Rectal smooth muscle tissue (tissue), 1 donor: ENCODE results near the gene LIMK2.

Source experiments
- H3K27ac ChIP-seq: one replicate; pipeline ENCODE4 v1.7.0; 2013; ENCODE audit warnings: low read depth, low read length, inconsistent platforms
- H3K27me3 ChIP-seq: one replicate; pipeline ENCODE4 v1.7.0; 2013; ENCODE audit warnings: low read length; ENCODE audit not compliant: control insufficient read depth, insufficient read depth
- H3K36me3 ChIP-seq: one replicate; pipeline ENCODE4 v1.7.0; 2013; ENCODE audit warnings: low read length; ENCODE audit not compliant: control insufficient read depth, insufficient read depth
- H3K4me1 ChIP-seq: one replicate; pipeline ENCODE4 v1.7.0; 2013; ENCODE audit warnings: low read length; ENCODE audit not compliant: control insufficient read depth, insufficient read depth
- H3K4me3 ChIP-seq: one replicate; pipeline ENCODE4 v1.7.0; 2013; ENCODE audit warnings: low read length
- H3K9ac ChIP-seq: one replicate; pipeline ENCODE4 v1.7.0; 2013; ENCODE audit warnings: low read length

LIMK2 gene

DNA sequence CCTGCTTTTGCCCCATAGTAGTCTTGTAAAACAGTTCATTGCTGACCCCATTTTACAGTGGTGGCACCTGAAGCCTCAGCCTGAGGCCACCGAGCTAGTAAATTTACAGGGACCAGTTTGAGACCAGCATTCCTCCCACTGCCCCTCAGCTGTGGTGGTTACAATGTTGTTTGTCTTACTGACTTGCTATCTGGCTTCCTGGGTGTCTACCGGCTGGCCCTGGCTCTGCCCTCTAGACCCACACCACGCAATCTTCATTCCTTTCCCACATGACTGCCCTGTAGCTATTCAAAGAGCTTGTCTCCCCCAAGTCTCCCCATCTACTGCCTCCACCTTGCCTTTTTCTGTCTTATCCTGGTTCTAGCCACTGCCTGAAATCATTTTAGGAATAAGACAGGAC, 59.4 kb downstream of the LIMK2 start:
- peaks cover 37% of the 10 kb centered on the region for H3K36me3 ChIP-seq
- no peak overlapping the region for H3K27ac ChIP-seq
- H3K4me1 ChIP-seq: no peaks in the 10 kb centered on the region

GRCh38 chr22:31272522-31273446, 60.7 kb downstream of the LIMK2 start:
- no peak overlapping the region for H3K27ac ChIP-seq
- H3K27me3 ChIP-seq: no peaks in the 10 kb centered on the region
- no peak overlapping the region for H3K9ac ChIP-seq
- no peaks in the 10 kb centered on the region for H3K4me1 ChIP-seq
- H3K4me3 ChIP-seq: no peak overlapping the region
- peaks cover 31% of the 10 kb centered on the region for H3K36me3 ChIP-seq

More for the DNA sequence above, 59.4 kb downstream of the LIMK2 start:
- Histone ChIP-seq H3K9ac (no peak overlapping the region), H3K27me3 (no peaks in the 10 kb centered on the region), H3K4me3 (no peak overlapping the region)

GRCh38 chr22:31274017-31274416, 61.9 kb downstream of the LIMK2 start:
- H3K4me3 ChIP-seq: no peak overlapping the region
- H3K27ac ChIP-seq: no peak overlapping the region
- H3K27me3 ChIP-seq: no peaks in the 10 kb centered on the region

DNA sequence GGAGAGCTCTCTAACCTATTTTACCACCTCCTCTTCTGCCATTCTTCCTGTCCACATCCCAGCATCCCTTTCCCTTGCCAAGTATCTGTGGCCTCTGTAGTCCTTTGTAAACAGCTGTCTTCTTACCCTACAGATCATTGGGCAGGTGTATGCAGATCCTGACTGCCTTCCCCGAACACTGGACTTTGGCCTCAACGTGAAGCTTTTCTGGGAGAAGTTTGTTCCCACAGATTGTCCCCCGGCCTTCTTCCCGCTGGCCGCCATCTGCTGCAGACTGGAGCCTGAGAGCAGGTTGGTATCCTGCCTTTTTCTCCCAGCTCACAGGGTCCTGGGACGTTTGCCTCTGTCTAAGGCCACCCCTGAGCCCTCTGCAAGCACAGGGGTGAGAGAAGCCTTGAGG, 62.9 kb downstream of the LIMK2 start:
- H3K9ac ChIP-seq: no peak overlapping the region
- no peak overlapping the region for H3K4me3 ChIP-seq
- H3K4me1 ChIP-seq: no peaks in the 10 kb centered on the region
- H3K27me3 ChIP-seq: no peaks in the 10 kb centered on the region
- H3K36me3 ChIP-seq: peaks cover 23% of the 10 kb centered on the region
- no peak overlapping the region for H3K27ac ChIP-seq

More at GRCh38 chr22:31274017-31274416, 61.9 kb downstream of the LIMK2 start:
- Histone ChIP-seq H3K36me3 (peaks cover 23% of the 10 kb centered on the region), H3K9ac (no peak overlapping the region), H3K4me1 (no peaks in the 10 kb centered on the region)

- Histone ChIP-seq H3K27me3 (no peaks in the 10 kb centered on the region), H3K27ac (no peak overlapping the region), H3K4me1 (no peaks in the 10 kb centered on the region), H3K9ac (no peak overlapping the region), H3K36me3 (peaks cover 24% of the 10 kb centered on the region), H3K4me3 (no peak overlapping the region)
Measured at GRCh38 chr22:31275576-31275975, 63.5 kb downstream of the LIMK2 start.

- Histone ChIP-seq H3K9ac (no peak overlapping the region), H3K4me1 (no peaks in the 10 kb centered on the region), H3K4me3 (no peak overlapping the region), H3K27me3 (no peaks in the 10 kb centered on the region), H3K27ac (no peak overlapping the region), H3K36me3 (peaks cover 24% of the 10 kb centered on the region)
Measured at GRCh38 chr22:31276426-31277167, 64.5 kb downstream of the LIMK2 start.

DNA sequence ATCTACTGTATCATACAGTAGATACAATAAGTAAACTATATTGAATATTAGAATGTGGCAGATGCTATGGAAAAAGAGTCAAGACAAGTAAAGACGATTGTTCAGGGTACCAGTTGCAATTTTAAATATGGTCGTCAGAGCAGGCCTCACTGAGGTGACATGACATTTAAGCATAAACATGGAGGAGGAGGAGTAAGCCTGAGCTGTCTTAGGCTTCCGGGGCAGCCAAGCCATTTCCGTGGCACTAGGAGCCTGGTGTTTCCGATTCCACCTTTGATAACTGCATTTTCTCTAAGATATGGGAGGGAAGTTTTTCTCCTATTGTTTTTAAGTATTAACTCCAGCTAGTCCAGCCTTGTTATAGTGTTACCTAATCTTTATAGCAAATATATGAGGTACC, 65.6 kb downstream of the LIMK2 start:
- H3K4me1 ChIP-seq: no peaks in the 10 kb centered on the region
- H3K4me3 ChIP-seq: no peak overlapping the region
- H3K27ac ChIP-seq: no peak overlapping the region
- H3K9ac ChIP-seq: no peak overlapping the region
- no peaks in the 10 kb centered on the region for H3K27me3 ChIP-seq
- H3K36me3 ChIP-seq: peaks cover 29% of the 10 kb centered on the region

- H3K9ac ChIP-seq: no peak overlapping the region
- H3K4me1 ChIP-seq: no peaks in the 10 kb centered on the region
- H3K4me3 ChIP-seq: no peak overlapping the region
- peaks cover 30% of the 10 kb centered on the region for H3K36me3 ChIP-seq
- no peak overlapping the region for H3K27ac ChIP-seq
- no peaks in the 10 kb centered on the region for H3K27me3 ChIP-seq
Measured at GRCh38 chr22:31278151-31278621, 66.1 kb downstream of the LIMK2 start.

- H3K9ac ChIP-seq: no peak overlapping the region
- H3K27me3 ChIP-seq: no peaks in the 10 kb centered on the region
- peaks cover 28% of the 10 kb centered on the region for H3K36me3 ChIP-seq
- no peak overlapping the region for H3K4me3 ChIP-seq
- H3K27ac ChIP-seq: no peak overlapping the region
- H3K4me1 ChIP-seq: no peaks in the 10 kb centered on the region
Measured at GRCh38 chr22:31278626-31279326, 66.7 kb downstream of the LIMK2 start.

DNA sequence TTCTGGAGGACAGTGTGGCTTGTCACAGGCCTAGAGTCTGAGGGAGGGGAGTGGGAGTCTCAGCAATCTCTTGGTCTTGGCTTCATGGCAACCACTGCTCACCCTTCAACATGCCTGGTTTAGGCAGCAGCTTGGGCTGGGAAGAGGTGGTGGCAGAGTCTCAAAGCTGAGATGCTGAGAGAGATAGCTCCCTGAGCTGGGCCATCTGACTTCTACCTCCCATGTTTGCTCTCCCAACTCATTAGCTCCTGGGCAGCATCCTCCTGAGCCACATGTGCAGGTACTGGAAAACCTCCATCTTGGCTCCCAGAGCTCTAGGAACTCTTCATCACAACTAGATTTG, 67.2 kb downstream of the LIMK2 start:
- peaks cover 28% of the 10 kb centered on the region for H3K36me3 ChIP-seq

GRCh38 chr22:31279821-31280505, 67.9 kb downstream of the LIMK2 start:
- Histone ChIP-seq H3K4me3 (no peak overlapping the region), H3K27ac (no peak overlapping the region), H3K4me1 (no peaks in the 10 kb centered on the region), H3K36me3 (peaks cover 28% of the 10 kb centered on the region), H3K27me3 (no peaks in the 10 kb centered on the region), H3K9ac (no peak overlapping the region)

More for the DNA sequence above, 67.2 kb downstream of the LIMK2 start:
- Histone ChIP-seq H3K4me1 (no peaks in the 10 kb centered on the region), H3K27me3 (no peaks in the 10 kb centered on the region), H3K4me3 (no peak overlapping the region), H3K9ac (no peak overlapping the region), H3K27ac (no peak overlapping the region)

DNA sequence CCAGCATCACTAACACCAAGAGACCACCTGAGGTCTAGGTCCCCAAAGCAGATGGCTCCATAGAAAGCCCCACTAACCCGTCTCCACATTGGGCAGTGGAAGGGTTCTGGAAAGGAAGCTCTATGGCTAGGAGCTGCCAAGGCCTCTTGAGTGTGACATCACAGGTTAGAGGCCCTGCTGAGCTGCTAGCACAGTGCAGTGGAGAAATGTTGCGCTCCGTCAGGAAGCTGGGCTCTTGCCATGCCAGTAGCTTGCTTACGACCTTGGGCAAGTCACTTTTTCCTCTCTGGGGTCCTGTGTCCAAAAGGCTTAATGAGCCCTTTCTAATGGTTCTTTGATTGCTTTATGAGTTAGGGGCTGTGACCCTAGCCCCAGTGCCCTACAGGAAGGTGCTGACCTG, 69.6 kb downstream of the LIMK2 start:
- no peaks in the 10 kb centered on the region for H3K4me1 ChIP-seq
- H3K27me3 ChIP-seq: no peaks in the 10 kb centered on the region
- H3K27ac ChIP-seq: no peak overlapping the region
- no peak overlapping the region for H3K4me3 ChIP-seq
- H3K9ac ChIP-seq: no peak overlapping the region
- H3K36me3 ChIP-seq: peaks cover 37% of the 10 kb centered on the region
